ENCODE measurements around the gene PLB1. TPM values are rescaled to one million over a fixed set of nuclear protein-coding genes. Genes with fewer than 3 reads are reported as not detected.

The PLB1 gene
- total RNA-seq, 1 donor from 2014 or later: 0.64 TPM

DNA sequence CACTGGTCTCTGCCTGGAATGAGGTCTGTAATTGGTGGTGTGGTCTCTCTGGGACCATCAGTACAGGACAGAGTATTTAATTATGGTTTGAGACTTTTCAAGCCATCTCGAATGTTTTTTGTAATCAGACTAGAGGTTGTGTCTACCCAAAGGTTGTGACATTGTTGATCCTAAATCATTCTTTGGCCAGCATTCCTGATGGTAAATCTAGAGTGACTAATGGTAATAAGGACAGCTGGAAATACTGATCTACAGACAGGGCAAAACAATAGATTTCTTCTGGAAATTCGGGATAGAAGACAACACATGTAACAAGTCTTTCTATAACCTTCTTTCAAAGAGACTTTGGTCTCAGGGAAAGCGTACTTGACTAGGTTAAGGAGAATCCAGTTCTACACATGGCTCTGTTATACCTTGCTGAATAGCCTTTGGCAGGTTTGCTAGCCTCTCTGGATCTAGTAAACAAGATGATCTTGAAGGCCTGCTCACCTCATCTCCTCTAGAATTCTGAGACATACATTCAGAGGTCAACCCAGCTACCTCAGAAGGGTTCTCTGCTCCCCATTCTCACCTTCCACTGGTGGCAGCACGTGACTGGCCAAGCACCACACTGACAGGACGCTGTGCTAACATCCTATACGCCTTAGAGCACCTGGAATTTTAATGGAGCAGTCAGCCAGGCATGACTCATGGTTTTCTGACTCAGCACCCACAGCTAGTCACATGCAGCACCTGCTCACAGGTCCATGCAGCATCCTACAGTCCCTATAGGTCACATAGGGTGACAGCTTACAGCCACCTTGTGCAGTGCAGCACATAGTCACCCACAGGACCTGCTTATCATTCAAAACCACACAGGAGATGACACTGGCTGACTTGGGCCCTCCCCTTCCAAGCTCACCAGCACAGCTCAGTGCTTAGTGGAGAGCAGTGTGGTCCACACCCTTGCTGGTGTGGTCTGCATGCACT, 12.2 kb downstream of the PLB1 start:
- no peak for TF ChIP-seq CTCF (IDR thresholded peaks at IDR 0.05)
- H3K27me3 Mint-ChIP-seq (ENCODE audit: unreplicated experiment): peaks cover 48% of the 10 kb centered on the region
- no peaks in the 10 kb centered on the region for H3K4me1 Mint-ChIP-seq (ENCODE audit: unreplicated experiment)
- no peak overlapping the region for H3K4me3 Mint-ChIP-seq (ENCODE audit: unreplicated experiment)
- no peak for DNase-seq (ENCODE audit: extremely low spot score, unreplicated experiment)
- peaks cover 3% of the 10 kb centered on the region for H3K36me3 Mint-ChIP-seq (ENCODE audit: unreplicated experiment)
- H3K27ac Mint-ChIP-seq (ENCODE audit: unreplicated experiment): no peak overlapping the region
- H3K9me3 Mint-ChIP-seq (ENCODE audit: unreplicated experiment): peaks cover 14% of the 10 kb centered on the region

DNA sequence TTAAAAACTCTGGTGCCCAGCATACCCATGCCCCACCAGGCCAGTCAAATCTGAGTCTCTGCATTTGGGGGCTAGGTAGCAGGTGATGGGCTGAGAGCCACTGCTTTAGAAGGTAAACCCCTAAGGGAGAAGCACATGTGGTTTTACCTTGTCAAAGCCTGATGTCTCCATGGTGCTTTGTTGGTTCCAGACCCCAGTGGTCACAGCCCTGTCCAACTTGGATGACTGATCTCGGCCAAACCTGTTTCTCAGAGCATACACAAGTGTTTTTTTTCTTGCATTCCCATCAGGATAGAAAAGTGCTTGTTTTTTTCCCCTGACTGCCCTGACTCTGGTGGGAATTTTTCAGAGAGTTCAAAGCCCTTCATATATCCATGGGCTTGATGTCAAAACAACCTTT, 13.5 kb downstream of the PLB1 start:
- DNase-seq (ENCODE audit: extremely low spot score, unreplicated experiment): no peak
- H3K9me3 Mint-ChIP-seq (ENCODE audit: unreplicated experiment): peaks cover 14% of the 10 kb centered on the region
- TF ChIP-seq CTCF (IDR thresholded peaks at IDR 0.05): no peak
- no peak overlapping the region for H3K27ac Mint-ChIP-seq (ENCODE audit: unreplicated experiment)
- peaks cover 52% of the 10 kb centered on the region for H3K27me3 Mint-ChIP-seq (ENCODE audit: unreplicated experiment)
- no peaks in the 10 kb centered on the region for H3K4me1 Mint-ChIP-seq (ENCODE audit: unreplicated experiment)
- no peak overlapping the region for H3K4me3 Mint-ChIP-seq (ENCODE audit: unreplicated experiment)
- no peaks in the 10 kb centered on the region for H3K36me3 Mint-ChIP-seq (ENCODE audit: unreplicated experiment)

GRCh38 chr2:28510184-28510583, 14.3 kb downstream of the PLB1 start:
- H3K27ac Mint-ChIP-seq (ENCODE audit: unreplicated experiment): no peak overlapping the region
- H3K27me3 Mint-ChIP-seq (ENCODE audit: unreplicated experiment): peaks cover 50% of the 10 kb centered on the region
- H3K4me3 Mint-ChIP-seq (ENCODE audit: unreplicated experiment): no peak overlapping the region
- no peak for DNase-seq (ENCODE audit: extremely low spot score, unreplicated experiment)
- H3K4me1 Mint-ChIP-seq (ENCODE audit: unreplicated experiment): no peaks in the 10 kb centered on the region
- no peak for TF ChIP-seq CTCF (IDR thresholded peaks at IDR 0.05)
- H3K9me3 Mint-ChIP-seq (ENCODE audit: unreplicated experiment): peaks cover 14% of the 10 kb centered on the region
- no peaks in the 10 kb centered on the region for H3K36me3 Mint-ChIP-seq (ENCODE audit: unreplicated experiment)

DNA sequence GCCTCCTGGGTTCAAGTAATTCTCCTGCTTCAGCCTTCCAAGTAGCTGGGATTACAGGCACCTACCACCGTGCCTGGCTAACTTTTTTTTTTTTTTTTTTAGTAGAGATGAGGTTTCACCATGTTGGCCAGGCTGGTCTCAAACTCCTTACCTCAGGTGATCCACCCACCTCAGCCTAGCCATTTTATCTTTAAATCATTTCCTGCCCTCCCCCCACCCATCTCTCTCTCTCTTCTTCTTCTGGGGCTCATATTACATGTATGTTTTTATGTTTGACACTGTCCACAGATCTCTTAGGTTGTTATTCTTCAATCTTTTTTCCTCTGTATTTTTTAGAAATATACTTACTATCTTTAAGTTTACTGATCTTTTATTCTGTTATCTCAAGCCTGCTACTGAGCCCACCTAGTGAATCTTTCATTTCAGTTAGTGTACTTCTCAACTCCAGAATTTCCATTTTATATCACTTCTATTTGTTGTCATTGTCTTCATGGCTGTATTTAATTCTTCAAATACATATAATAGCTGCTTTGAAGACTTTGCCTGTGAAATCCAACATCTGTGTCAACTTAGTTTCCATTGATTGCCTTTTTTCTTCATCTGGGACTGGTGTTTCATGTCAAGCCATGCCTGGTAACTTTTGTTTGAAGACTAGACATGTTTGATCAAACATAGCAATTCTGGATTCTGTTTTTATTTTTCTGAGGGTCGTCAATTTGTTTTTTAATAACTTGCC, 16.2 kb downstream of the PLB1 start:
- Mint-ChIP-seq H3K4me1 (ENCODE audit: unreplicated experiment) (no peaks in the 10 kb centered on the region), H3K27me3 (ENCODE audit: unreplicated experiment) (peaks cover 55% of the 10 kb centered on the region), H3K27ac (ENCODE audit: unreplicated experiment) (no peak overlapping the region), H3K9me3 (ENCODE audit: unreplicated experiment) (peaks cover 14% of the 10 kb centered on the region), H3K36me3 (ENCODE audit: unreplicated experiment) (no peaks in the 10 kb centered on the region), H3K4me3 (ENCODE audit: unreplicated experiment) (no peak overlapping the region)
- no peak for DNase-seq (ENCODE audit: extremely low spot score, unreplicated experiment)
- no peak for TF ChIP-seq CTCF (IDR thresholded peaks at IDR 0.05)

DNA sequence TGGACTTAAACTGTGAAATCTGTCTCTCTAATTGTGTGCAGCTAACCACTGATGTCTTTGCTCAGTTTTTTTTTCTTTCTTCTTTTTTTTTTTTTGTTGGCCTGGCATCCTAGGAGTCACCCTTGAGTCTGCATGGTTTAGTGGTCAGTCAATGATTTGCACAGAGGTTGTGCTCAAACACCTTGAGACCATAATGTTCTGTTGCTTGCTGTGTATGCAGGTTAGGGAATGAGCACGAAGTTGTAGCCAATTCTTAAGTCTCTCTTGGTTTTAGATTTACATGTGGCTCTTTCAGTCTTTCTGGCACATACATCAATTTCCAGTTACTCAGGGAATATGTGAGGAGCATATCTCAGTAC, 16.7 kb downstream of the PLB1 start:
- peaks cover 14% of the 10 kb centered on the region for H3K9me3 Mint-ChIP-seq (ENCODE audit: unreplicated experiment)
- H3K36me3 Mint-ChIP-seq (ENCODE audit: unreplicated experiment): no peaks in the 10 kb centered on the region
- no peak for TF ChIP-seq CTCF (IDR thresholded peaks at IDR 0.05)
- H3K4me1 Mint-ChIP-seq (ENCODE audit: unreplicated experiment): no peaks in the 10 kb centered on the region
- H3K27me3 Mint-ChIP-seq (ENCODE audit: unreplicated experiment): peaks cover 53% of the 10 kb centered on the region
- H3K27ac Mint-ChIP-seq (ENCODE audit: unreplicated experiment): no peak overlapping the region
- DNase-seq (ENCODE audit: extremely low spot score, unreplicated experiment): no peak
- H3K4me3 Mint-ChIP-seq (ENCODE audit: unreplicated experiment): no peak overlapping the region

Measured in osteocyte (in vitro differentiated cells).